Hepatocyte (in vitro differentiated cells): Measurements from ENCODE around the gene VIPR2.
"Not testable (repeated sequence)": the region's sequence is repeated elsewhere in the genome, so short reads cannot be mapped to it uniquely, and the experiment has no call there.

Experiments used
- CTCF ChIP-seq: fragments of 200-600 bp; sonication (generic); IDR thresholded peaks from 2 replicates; pipeline ENCODE4 v1.5.1; 2016; ENCODE audit warnings: antibody characterized with exemption, mild to moderate bottlenecking; ENCODE audit not compliant: poor library complexity
- EZH2 ChIP-seq: fragments of 200-600 bp; sonication (generic); IDR thresholded peaks from 2 replicates; pipeline ENCODE4 v1.6.1; 2016; ENCODE audit warnings: antibody characterized with exemption, mild to moderate bottlenecking, borderline replicate concordance

DNA sequence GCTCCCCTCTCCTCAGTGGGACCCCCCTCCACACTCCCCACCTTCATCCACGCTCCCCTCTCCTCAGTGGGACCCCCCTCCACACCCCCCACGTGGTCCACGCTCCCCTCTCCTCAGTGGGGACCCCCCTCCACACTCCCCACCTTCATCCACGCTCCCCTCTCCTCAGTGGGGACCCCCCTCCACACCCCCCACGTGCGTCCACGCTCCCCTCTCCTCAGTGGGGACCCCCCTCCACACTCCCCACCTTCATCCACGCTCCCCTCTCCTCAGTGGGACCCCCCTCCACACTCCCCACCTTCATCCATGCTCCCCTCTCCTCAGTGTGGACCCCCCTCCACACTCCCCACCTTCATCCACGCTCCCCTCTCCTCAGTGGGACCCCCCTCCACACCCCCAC, 146.4 kb downstream of the VIPR2 start:
- TF ChIP-seq CTCF, EZH2: not testable (repeated sequence)
